CD4-positive, alpha-beta memory T cell (primary cell): ENCODE results near the gene SPINT4. TPM values are rescaled to one million over a fixed set of nuclear protein-coding genes. Genes with fewer than 3 reads are reported as not detected.
"Not testable (repeated sequence)": the region's sequence is repeated elsewhere in the genome, so short reads cannot be mapped to it uniquely, and the experiment has no call there.

Experiments used
- CTCF ChIA-PET: fragments of 350-600 bp; sonication (Branson Sonifier 250); formaldehyde crosslinking; loops from one replicate; lab custom pipeline; 2021; ENCODE audit warnings: inconsistent platforms; ENCODE audit not compliant: partially characterized antibody; lab: Charles Lee
- POLR2A ChIA-PET: fragments of 350-600 bp; sonication (Branson Sonifier 250); formaldehyde crosslinking; loops from one replicate; lab custom pipeline; 2021; ENCODE audit not compliant: partially characterized antibody; lab: Charles Lee
- DNase-seq, 5 donors: peaks; one replicate each; pipeline versions ENCODE4 v3.0.0 to v3.0.0-alpha.2; 2020 to 2022; ENCODE audit warnings: mixed read lengths in 1 of 5
- H3K27ac ChIP-seq: one replicate; pipeline ENCODE4 v1.7.0; 2013; ENCODE audit warnings: low read depth, low read length
- H3K27me3 ChIP-seq: 2 replicates; pipeline ENCODE4 v1.7.0; 2013; ENCODE audit warnings: mild to moderate bottlenecking, low read length, moderate library complexity; ENCODE audit not compliant: insufficient read depth
- H3K36me3 ChIP-seq: 2 replicates; pipeline ENCODE4 v1.7.0; 2013; ENCODE audit warnings: mild to moderate bottlenecking, low read length, moderate library complexity; ENCODE audit not compliant: insufficient read depth
- H3K4me1 ChIP-seq: 2 replicates; pipeline ENCODE4 v1.7.0; 2013; ENCODE audit warnings: mild to moderate bottlenecking, low read length, moderate library complexity; ENCODE audit not compliant: insufficient read depth
- H3K4me3 ChIP-seq, 2 donors: one replicate each; pipeline ENCODE4 v1.7.0; 2013; ENCODE audit warnings: low read length in 2 of 2, mild to moderate bottlenecking in 1 of 2
- H3K9me3 ChIP-seq, 2 donors: one replicate each; pipeline ENCODE4 v1.7.0; 2013; ENCODE audit warnings: low read length in 2 of 2, control low read depth in 1 of 2; ENCODE audit not compliant: control insufficient read depth in 1 of 2
- H3K27ac Mint-ChIP-seq, 7 donors: one replicate each; pipeline ENCODE4 v1.8.0; 2020 to 2021; ENCODE audit warnings: mixed read lengths in 7 of 7, mild to moderate bottlenecking in 6 of 7, inconsistent platforms in 3 of 7, moderate library complexity in 3 of 7
- H3K27me3 Mint-ChIP-seq, 2 donors: one replicate each; pipeline ENCODE4 v1.8.0; 2020 to 2021; ENCODE audit warnings: mixed read lengths in 2 of 2
- H3K36me3 Mint-ChIP-seq, 2 donors: one replicate each; pipeline ENCODE4 v1.8.0; 2020 to 2021; ENCODE audit warnings: mixed read lengths in 2 of 2, inconsistent platforms in 1 of 2, mild to moderate bottlenecking in 1 of 2
- H3K4me1 Mint-ChIP-seq, 4 donors: one replicate each; pipeline ENCODE4 v1.8.0; 2020 to 2021; ENCODE audit warnings: mixed read lengths in 4 of 4, mild to moderate bottlenecking in 1 of 4
- H3K4me3 Mint-ChIP-seq, 8 donors: one replicate each; pipeline ENCODE4 v1.8.0; 2020 to 2021; ENCODE audit warnings: mixed read lengths in 8 of 8, mild to moderate bottlenecking in 7 of 8, moderate library complexity in 6 of 8, inconsistent platforms in 3 of 8
- H3K9me3 Mint-ChIP-seq, 8 donors: one replicate each; pipeline ENCODE4 v1.8.0; 2020 to 2021; ENCODE audit warnings: mixed read lengths in 8 of 8, mild to moderate bottlenecking in 5 of 8, inconsistent platforms in 3 of 8, moderate library complexity in 1 of 8
- intact Hi-C: fragments of 100-400 bp; cut with micrococcal nuclease; formaldehyde crosslinking; loops from one replicate; pipeline ENCODE4 v1.15.1; 2023
- polyA plus RNA-seq, 2 donors: library from polyadenylated mRNA; unstranded; fragments of 300-500 nt; fragmentation: Illumina TruSeq; gene quantifications; one replicate each; pipeline ENCODE4 v1.2.3, GENCODE V29; 2021
- total RNA-seq, 2 experiments: library from RNA; stranded (reverse); gene quantifications; one replicate each; pipeline ENCODE4 v1.2.3, GENCODE V29; 2021

Gene SPINT4
- total RNA-seq: not detected
- polyA plus RNA-seq: not detected

DNA sequence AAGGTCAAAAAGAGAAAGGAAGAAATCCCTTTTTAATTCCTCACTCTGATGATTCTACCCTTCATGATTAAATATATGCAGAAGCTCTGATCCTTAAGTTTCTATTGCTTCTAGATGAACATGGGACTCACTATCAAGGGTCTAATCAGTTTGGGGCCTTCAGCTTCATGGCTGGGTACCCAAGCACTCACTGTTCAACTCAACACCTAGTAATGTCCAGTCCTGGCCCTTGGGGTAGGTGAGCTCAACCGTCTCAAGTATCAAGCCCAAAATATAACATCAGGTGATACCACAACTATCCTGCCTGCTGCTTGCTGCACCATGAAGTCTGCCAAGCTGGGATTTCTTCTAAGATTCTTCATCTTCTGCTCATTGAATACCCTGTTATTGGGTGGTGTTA, at the start of gene SPINT4:
SPINT4 (plus strand) TSS at position 301 of the 400 bp plus-strand sequence; CDS start at position 322, 21 bp downstream.
- no peak for DNase-seq
- H3K27me3 Mint-ChIP-seq: peaks cover 25 to 26% of the 10 kb centered on the region in 2 donors
- H3K4me3 Mint-ChIP-seq: no peak within 1 kb of the TSS
- Histone ChIP-seq H3K27ac (no peak within 1 kb of the TSS), H3K4me1 (no peaks in the 10 kb centered on the region), H3K27me3 (no peaks in the 10 kb centered on the region), H3K36me3 (no peaks in the 10 kb centered on the region), H3K9me3 (no peaks in the 10 kb centered on the region), H3K4me3 (no peak within 1 kb of the TSS)
- intact Hi-C loops: no loop called here
- ChIA-PET POLR2A (no interaction called here), CTCF (no interaction called here)
- no peaks in the 10 kb centered on the region for H3K4me1 Mint-ChIP-seq
- peaks cover 0 to 4% (median under 1%) of the 10 kb centered on the region in 8 donors for H3K9me3 Mint-ChIP-seq
- H3K27ac Mint-ChIP-seq: no peak within 1 kb of the TSS
- no peaks in the 10 kb centered on the region for H3K36me3 Mint-ChIP-seq

DNA sequence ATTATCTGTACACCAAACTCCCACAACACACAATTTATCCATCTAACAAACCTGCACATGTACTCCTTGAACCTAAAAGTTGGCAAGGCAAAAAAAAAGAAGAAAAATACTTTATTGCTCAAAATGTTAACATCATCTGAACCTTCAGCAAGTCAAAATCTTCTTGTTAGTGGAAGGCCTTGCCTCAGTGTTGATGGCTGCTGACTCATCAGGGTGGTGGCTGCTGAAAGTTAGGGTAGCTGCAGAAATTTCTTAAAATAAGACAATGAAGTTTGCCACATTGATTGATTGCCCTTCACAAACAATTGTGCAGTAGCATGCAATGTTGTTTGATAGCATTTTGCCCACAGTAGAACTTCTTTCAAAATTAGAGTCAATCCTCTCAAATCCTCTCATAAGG, 49.4 kb upstream of the SPINT4 start:
- Mint-ChIP-seq H3K4me3 (no peak overlapping the region), H3K27ac (no peak overlapping the region), H3K4me1 (no peaks in the 10 kb centered on the region), H3K36me3 (peaks cover 0 to 2% of the 10 kb centered on the region in 2 donors), H3K9me3 (peaks cover 0 to 21% (median 11%) of the 10 kb centered on the region in 8 donors), H3K27me3 (peaks cover 16% of the 10 kb centered on the region in 2 donors)
- intact Hi-C loops: no loop called here
- Histone ChIP-seq H3K4me3 (no peak overlapping the region), H3K4me1 (no peaks in the 10 kb centered on the region), H3K27me3 (no peaks in the 10 kb centered on the region), H3K9me3 (no peaks in the 10 kb centered on the region), H3K36me3 (no peaks in the 10 kb centered on the region), H3K27ac (no peak overlapping the region)
- no peak for DNase-seq
- ChIA-PET POLR2A (no interaction called here), CTCF (no interaction called here)

DNA sequence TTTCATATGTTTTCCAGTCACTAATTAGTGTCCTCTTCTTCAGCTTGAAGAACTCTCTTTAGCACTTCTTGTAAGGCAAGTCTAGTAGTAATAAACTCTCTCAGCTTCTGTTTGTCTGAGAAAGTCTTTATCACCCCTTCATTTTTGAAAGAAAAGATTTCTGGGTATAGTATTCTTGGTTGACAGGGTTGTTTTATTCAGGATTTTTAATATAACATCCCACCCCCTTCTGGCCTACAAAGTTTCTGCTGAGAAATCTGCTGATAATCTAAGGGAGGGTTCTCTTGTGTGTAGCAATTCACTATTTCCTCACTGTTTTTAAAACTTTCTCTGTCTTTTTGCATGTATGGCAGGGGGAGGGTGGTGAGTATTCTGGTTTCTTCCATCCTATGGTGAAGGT, 42.5 kb upstream of the SPINT4 start:
- CTCF ChIA-PET: no interaction called here
- no peak for DNase-seq
- no peak overlapping the region for H3K27ac ChIP-seq
- Mint-ChIP-seq H3K4me1 (no peaks in the 10 kb centered on the region), H3K4me3 (no peak overlapping the region), H3K27ac (no peak overlapping the region), H3K9me3 (peaks cover 3 to 56% (median 41%) of the 10 kb centered on the region in 8 donors), H3K36me3 (peaks cover 0 to 4% of the 10 kb centered on the region in 2 donors), H3K27me3 (peaks cover 9 to 25% of the 10 kb centered on the region in 2 donors)
- no peaks in the 10 kb centered on the region for H3K36me3 ChIP-seq
- no peaks in the 10 kb centered on the region for H3K4me1 ChIP-seq
- POLR2A ChIA-PET: no interaction called here
- H3K9me3 ChIP-seq: peaks cover 0 to 12% of the 10 kb centered on the region in 2 donors
- intact Hi-C loops: no loop called here
- no peaks in the 10 kb centered on the region for H3K27me3 ChIP-seq
- no peak overlapping the region for H3K4me3 ChIP-seq

DNA sequence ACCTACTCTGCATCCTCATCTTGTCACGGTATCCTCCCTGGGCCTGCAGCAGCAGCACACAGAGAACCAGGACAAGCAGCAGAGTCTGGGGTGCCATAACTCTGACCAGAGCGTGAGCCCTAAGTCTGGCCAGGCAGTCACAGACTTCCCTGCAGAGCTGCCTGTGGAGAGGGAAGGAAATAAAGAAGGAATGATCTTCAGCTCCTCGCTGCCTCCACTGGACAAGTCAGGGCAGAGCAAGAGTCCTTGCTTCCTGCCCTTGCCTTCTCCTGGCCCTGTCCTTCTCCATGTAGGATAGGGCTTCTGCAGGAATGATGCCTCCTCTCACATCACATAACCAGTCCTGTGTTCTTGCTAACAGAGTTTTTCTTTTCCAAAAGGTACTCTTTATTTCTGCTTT, 36.3 kb upstream of the SPINT4 start:
- Mint-ChIP-seq H3K36me3 (peaks cover 0 to 1% of the 10 kb centered on the region in 2 donors), H3K4me1 (no peaks in the 10 kb centered on the region), H3K4me3 (no peak overlapping the region), H3K9me3 (peaks cover 0 to 22% (median 6%) of the 10 kb centered on the region in 8 donors), H3K27me3 (peaks cover 13 to 33% of the 10 kb centered on the region in 2 donors), H3K27ac (no peak overlapping the region)
- Histone ChIP-seq H3K36me3 (no peaks in the 10 kb centered on the region), H3K27ac (no peak overlapping the region), H3K4me1 (no peaks in the 10 kb centered on the region), H3K27me3 (no peaks in the 10 kb centered on the region), H3K9me3 (no peaks in the 10 kb centered on the region), H3K4me3 (no peak overlapping the region)
- CTCF ChIA-PET: no interaction called here
- no peak for DNase-seq
- intact Hi-C loops: no loop called here
- POLR2A ChIA-PET: no interaction called here

DNA sequence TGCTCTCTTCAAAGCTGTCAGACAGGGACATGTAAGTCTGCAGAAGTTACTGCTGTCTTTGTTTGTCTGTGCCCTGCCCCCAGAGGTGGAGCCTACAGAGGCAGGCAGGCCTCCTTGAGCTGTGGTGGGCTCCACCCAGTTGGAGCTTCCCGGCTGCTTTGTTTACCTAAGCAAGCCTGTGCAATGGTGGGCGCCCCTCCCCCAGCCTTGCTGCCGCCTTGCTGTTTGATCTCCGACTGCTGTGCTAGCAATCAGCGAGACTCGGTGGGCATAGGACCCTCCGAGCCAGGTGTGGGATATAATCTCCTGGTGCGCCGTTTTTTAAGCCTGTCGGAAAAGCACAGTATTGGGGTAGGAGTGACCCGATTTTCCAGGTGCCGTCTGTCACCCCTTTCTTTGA, 28.8 kb upstream of the SPINT4 start:
- H3K27me3 ChIP-seq, H3K4me3 ChIP-seq, H3K9me3 Mint-ChIP-seq, H3K27ac ChIP-seq, H3K9me3 ChIP-seq, H3K4me3 Mint-ChIP-seq, H3K4me1 ChIP-seq, DNase-seq, H3K36me3 ChIP-seq, H3K36me3 Mint-ChIP-seq, CTCF ChIA-PET, H3K4me1 Mint-ChIP-seq, POLR2A ChIA-PET, H3K27ac Mint-ChIP-seq, intact Hi-C loops: not testable (repeated sequence)
- peaks cover 27% of the 10 kb centered on the region in 2 donors for H3K27me3 Mint-ChIP-seq

DNA sequence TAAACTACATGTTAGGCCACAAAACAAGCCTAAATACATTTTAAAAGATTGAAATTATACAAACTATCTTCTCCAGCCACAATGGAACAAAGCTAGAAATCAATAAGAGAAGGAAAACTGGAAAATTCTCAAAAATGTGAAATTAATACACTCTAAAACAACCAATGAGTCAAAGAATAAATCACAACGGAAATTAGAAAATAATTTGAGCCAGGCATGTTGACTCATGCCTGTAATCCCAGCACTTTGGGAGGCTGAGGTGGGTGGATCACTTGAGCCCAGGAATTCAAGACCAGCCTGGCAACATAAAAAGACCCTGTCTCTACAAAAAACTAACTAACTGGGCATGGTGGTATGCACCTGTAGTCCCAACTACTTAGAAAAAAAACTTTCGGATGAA, 26.7 kb upstream of the SPINT4 start:
- peaks cover 25 to 27% of the 10 kb centered on the region in 2 donors for H3K27me3 Mint-ChIP-seq
- Histone ChIP-seq H3K27ac (no peak overlapping the region), H3K9me3 (no peaks in the 10 kb centered on the region), H3K36me3 (no peaks in the 10 kb centered on the region), H3K4me3 (no peak overlapping the region), H3K4me1 (no peaks in the 10 kb centered on the region), H3K27me3 (no peaks in the 10 kb centered on the region)
- no peak overlapping the region for H3K4me3 Mint-ChIP-seq
- no peak overlapping the region for H3K27ac Mint-ChIP-seq
- CTCF ChIA-PET: no interaction called here
- H3K9me3 Mint-ChIP-seq: peaks cover 0 to 7% (median 1%) of the 10 kb centered on the region in 8 donors
- no peaks in the 10 kb centered on the region for H3K4me1 Mint-ChIP-seq
- intact Hi-C loops: no loop called here
- no peak for DNase-seq
- POLR2A ChIA-PET: no interaction called here
- no peaks in the 10 kb centered on the region for H3K36me3 Mint-ChIP-seq

DNA sequence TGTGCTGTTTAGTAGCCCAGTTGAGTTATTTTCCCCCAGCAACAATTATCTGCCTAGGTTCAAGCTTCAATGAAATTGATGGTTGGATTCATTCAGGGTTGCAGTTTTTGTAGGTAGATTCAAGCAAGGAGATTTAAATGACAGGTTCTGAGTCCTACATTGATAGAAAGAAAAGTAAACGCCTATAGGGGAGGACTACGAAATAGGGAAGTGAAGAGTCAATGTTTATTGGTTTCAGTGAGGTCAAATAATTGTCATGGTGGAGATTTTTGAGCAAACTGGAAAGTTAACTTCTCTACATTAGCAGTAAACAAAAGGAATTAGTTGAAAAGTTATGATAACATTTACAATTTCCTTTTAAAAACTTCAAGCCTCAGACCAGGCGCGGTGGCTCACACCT, 21.0 kb upstream of the SPINT4 start:
- intact Hi-C loops: no loop called here
- no peaks in the 10 kb centered on the region for H3K36me3 ChIP-seq
- Mint-ChIP-seq H3K36me3 (no peaks in the 10 kb centered on the region), H3K4me3 (no peak overlapping the region), H3K4me1 (no peaks in the 10 kb centered on the region), H3K9me3 (no peaks in the 10 kb centered on the region), H3K27ac (no peak overlapping the region), H3K27me3 (peaks cover 20% of the 10 kb centered on the region in 2 donors)
- H3K4me3 ChIP-seq: no peak overlapping the region
- ChIA-PET POLR2A (no interaction called here), CTCF (no interaction called here)
- DNase-seq: no peak
- H3K9me3 ChIP-seq: no peaks in the 10 kb centered on the region
- no peaks in the 10 kb centered on the region for H3K4me1 ChIP-seq
- H3K27me3 ChIP-seq: no peaks in the 10 kb centered on the region
- H3K27ac ChIP-seq: no peak overlapping the region

DNA sequence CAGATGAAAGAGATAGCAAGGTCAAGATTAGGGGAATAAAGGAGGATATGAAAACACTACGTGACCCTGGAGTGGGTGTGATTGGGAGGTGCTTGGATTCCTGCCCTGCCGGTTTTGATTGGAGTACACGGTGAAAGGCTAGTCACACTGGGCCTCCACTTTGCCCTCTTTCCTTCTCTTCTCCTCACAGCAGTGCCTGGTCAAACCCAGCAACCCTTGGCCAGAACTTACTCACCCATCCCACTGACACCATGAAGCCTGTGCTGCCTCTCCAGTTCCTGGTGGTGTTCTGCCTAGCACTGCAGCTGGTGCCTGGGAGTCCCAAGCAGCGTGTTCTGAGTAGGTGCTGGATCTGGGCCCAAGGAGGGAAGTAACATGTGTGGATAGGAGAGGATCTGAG, 20.3 kb upstream of the SPINT4 start, which contains the start of gene WFDC13:
WFDC13 (plus strand) TSS at position 166 of the 400 bp plus-strand sequence; CDS start at position 252, 86 bp downstream.
- no peaks in the 10 kb centered on the region for H3K4me1 ChIP-seq
- no peaks in the 10 kb centered on the region for H3K27me3 ChIP-seq
- no peaks in the 10 kb centered on the region for H3K9me3 ChIP-seq
- intact Hi-C loops: no loop called here
- no peaks in the 10 kb centered on the region for H3K36me3 ChIP-seq
- ChIA-PET CTCF (no interaction called here), POLR2A (no interaction called here)
- H3K4me3 ChIP-seq: no peak within 1 kb of the TSS
- no peak for DNase-seq
- no peak within 1 kb of the TSS for H3K27ac ChIP-seq
- no peaks in the 10 kb centered on the region for H3K36me3 Mint-ChIP-seq
- H3K4me1 Mint-ChIP-seq: no peaks in the 10 kb centered on the region
- H3K27me3 Mint-ChIP-seq: peaks cover 16 to 19% of the 10 kb centered on the region in 2 donors
- H3K4me3 Mint-ChIP-seq: no peak within 1 kb of the TSS
- H3K27ac Mint-ChIP-seq: no peak within 1 kb of the TSS
- no peaks in the 10 kb centered on the region for H3K9me3 Mint-ChIP-seq
